Activated naive CD4-positive, alpha-beta T cell treated with anti-CD3 and anti-CD28 coated beads, Interleukin-2, amount 10 ng/mL, durations not matched to agents 7 days and 5 days (primary cell): ENCODE results near the gene SLC66A3.
"Not testable (repeated sequence)": the region's sequence is repeated elsewhere in the genome, so short reads cannot be mapped to it uniquely, and the experiment has no call there.

Experiments
- CTCF ChIA-PET: fragments of 350-600 bp; sonication (Branson Sonifier 250); formaldehyde crosslinking; loops from one replicate; lab custom pipeline; 2021; ENCODE audit warnings: antibody characterized with exemption; lab: Charles Lee
- DNase-seq: peaks from one replicate; pipeline ENCODE4 v3.0.0-alpha.2; 2020
- H3K27ac Mint-ChIP-seq: one replicate; pipeline ENCODE4 v1.8.0; 2021; ENCODE audit warnings: mild to moderate bottlenecking, moderate library complexity, mixed read lengths
- H3K27me3 Mint-ChIP-seq: one replicate; pipeline ENCODE4 v1.8.0; 2021; ENCODE audit warnings: mild to moderate bottlenecking, mixed read lengths
- H3K36me3 Mint-ChIP-seq: one replicate; pipeline ENCODE4 v1.8.0; 2021; ENCODE audit warnings: mixed read lengths
- H3K4me1 Mint-ChIP-seq: one replicate; pipeline ENCODE4 v1.8.0; 2021; ENCODE audit warnings: mixed read lengths
- H3K4me3 Mint-ChIP-seq: one replicate; pipeline ENCODE4 v1.8.0; 2021; ENCODE audit warnings: mild to moderate bottlenecking, moderate library complexity, mixed read lengths
- H3K9me3 Mint-ChIP-seq: one replicate; pipeline ENCODE4 v1.8.0; 2021; ENCODE audit warnings: mixed read lengths

Gene SLC66A3

DNA sequence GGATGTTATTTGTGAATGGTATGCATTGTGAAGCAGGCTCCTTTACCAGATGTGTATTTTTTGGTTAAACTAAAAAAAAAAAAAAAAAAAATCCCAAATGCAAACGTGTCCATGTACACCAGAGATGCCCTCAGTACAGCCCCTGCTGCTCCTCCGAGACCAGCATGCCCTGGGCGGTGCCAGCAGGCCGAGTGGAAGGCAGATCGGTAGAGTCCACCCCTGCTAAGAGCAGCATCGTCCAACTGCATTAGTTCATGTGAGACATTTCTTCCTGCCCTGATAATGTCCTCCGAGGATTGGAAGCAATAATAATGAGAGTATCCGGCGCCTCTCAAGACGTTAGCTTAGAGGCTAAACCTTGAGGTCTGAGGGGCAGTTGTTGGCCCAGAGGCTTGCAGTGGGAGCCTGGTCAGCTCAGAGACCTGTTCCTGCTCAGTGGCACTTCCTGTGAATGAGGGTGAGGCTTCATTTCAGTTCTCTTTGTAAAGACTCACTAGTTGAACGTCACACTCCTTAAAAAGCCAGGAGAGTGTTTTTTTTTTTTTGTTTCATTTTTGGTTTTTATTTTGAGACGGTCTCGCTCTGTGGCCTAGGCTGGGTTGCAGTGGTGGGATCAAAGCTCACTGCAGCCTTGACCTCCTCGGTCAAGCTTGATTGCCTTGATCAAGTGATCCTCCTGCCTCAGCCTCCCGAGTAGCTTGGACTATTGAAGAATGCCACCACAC, 5.6 kb downstream of the SLC66A3 start:
- Mint-ChIP-seq H3K4me3 (peak overlapping the region; percentile 44), H3K27ac (peak overlapping the region; percentile 97), H3K27me3 (no peaks in the 10 kb centered on the region), H3K36me3 (peaks cover 8% of the 10 kb centered on the region), H3K9me3 (no peaks in the 10 kb centered on the region), H3K4me1 (peaks cover 35% of the 10 kb centered on the region)
- DNase-seq = peak; percentile 57
- CTCF ChIA-PET = interaction anchor here (0.9 to 1.6 kb wide), 4 partner anchors 15 to 37 kb away, joined by 3 to 6 read pairs (median 4); a partner anchor contains a TSS

DNA sequence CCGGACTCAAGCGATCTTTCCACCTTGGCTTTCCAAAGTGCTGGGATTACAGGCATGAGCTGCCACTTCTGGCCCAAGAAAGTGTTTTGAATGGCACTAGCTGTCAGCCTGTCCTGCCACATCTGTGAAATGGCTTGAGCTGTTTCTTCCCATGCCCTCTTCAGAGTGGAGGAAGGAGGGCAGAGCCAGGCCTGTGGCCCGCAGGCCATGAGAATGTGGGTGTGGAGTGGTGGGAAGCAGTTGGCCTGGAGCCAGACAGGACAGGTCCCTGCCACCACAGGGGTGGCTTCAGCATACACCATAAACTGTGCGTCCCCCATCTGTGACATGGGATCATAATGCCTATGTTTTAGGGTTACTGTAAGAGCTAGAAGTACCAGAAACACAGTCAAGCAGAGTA, 6.5 kb downstream of the SLC66A3 start:
- Mint-ChIP-seq H3K4me1 (peaks cover 28% of the 10 kb centered on the region), H3K9me3 (no peaks in the 10 kb centered on the region), H3K27ac (peak overlapping the region; percentile 97), H3K36me3 (peaks cover 8% of the 10 kb centered on the region), H3K27me3 (no peaks in the 10 kb centered on the region), H3K4me3 (no peak overlapping the region)
- DNase-seq = no peak
- CTCF ChIA-PET = interaction anchor here (0.9 to 1.6 kb wide), 5 partner anchors 14 to 285 kb away, joined by 3 to 6 read pairs (median 3); a partner anchor contains a TSS

DNA sequence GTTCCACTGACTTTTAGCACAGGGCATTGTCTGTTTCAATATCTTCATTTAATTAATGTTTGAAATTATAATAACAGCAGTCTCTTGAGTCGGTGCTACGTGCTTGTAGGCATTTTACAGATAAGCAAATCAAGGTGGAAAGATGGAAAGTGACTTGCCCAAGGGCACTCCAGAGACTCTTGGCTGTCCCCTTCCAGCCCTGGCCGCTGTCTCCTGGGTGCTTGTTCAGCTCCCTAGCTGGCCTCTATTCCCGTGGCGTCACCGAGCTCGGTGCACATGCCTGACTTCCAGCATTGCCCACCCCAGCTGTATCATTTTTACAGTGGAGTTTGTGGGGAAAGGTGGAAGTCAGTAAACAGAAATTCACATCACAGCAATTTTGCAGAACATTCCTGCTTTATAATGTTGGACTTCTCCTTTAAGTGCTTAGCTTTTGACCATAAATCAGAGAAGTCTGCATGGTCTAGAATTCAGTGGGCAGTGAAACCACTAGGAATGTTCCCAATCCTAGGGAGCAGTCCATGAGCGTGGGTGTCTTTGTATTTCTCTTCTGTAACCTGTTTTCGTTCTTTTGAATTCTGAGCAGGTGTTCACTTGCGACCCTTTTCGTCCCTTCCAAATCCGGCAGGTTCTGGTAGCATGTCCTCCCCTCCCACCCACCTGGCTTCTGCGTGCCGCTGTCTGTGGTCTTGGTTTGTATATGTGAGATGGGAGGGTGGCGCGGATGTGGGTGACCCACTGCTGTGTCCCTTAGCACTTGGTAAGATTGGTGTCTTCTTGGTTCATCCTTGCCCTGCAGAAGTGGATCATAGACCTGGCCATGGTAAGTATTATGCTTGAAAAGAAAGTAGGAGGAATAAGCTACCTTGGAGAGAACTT, 8.4 kb downstream of the SLC66A3 start:
- CTCF ChIA-PET = no interaction called here
- H3K36me3 Mint-ChIP-seq = peaks cover 8% of the 10 kb centered on the region
- H3K27me3 Mint-ChIP-seq = no peaks in the 10 kb centered on the region

DNA sequence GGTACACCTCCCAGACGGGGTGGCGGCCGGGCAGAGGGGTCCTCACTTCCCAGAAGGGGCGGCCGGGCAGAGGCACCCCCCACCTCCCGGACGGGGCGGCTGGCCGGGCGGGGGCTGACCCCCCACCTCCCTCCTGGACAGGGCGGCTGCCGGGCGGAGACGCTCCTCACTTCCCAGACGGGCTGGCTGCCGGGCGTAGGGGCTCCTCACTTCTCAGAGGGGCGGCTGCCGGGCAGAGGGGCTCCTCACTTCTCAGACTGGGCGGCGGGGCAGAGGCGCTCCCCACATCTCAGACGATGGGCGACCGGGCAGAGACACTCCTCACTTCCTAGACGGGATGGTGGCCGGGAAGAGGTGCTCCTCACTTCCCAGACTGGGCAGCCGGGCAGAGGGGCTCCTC, 9.8 kb downstream of the SLC66A3 start:
- H3K27me3 Mint-ChIP-seq, DNase-seq, H3K36me3 Mint-ChIP-seq, H3K4me3 Mint-ChIP-seq, CTCF ChIA-PET, H3K9me3 Mint-ChIP-seq, H3K27ac Mint-ChIP-seq: not testable (repeated sequence)
- H3K4me1 Mint-ChIP-seq = peaks cover 22% of the 10 kb centered on the region

More for the DNA sequence above, 8.4 kb downstream of the SLC66A3 start:
- H3K9me3 Mint-ChIP-seq = no peaks in the 10 kb centered on the region
- H3K4me1 Mint-ChIP-seq = peaks cover 26% of the 10 kb centered on the region
- no peak overlapping the region for H3K4me3 Mint-ChIP-seq
- H3K27ac Mint-ChIP-seq = no peak overlapping the region
- no peak for DNase-seq

GRCh38 chr2:11166476-11166875, 11.2 kb downstream of the SLC66A3 start:
- H3K27ac Mint-ChIP-seq = no peak overlapping the region

DNA sequence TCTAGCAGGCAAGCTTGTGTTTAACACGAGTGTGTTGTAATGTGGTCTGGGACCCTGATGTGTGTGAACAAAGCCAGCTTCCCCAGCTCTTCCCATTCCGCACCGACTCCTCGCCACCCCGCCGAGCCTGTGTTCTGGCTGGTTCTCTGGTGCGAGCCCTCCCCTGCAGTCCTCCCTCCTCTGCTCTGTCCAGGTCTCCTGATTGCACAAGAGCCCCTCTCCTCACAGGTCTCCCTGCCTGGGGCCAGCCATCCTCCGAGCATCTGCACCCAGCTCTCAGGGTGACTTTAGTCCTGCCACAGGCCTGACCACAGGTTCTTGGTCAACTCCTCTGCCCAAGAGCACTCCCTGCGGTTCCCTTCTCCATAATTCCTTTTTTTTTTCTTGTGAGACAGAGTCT, 13.2 kb downstream of the SLC66A3 start:
- Mint-ChIP-seq H3K9me3 (no peaks in the 10 kb centered on the region), H3K4me1 (no peaks in the 10 kb centered on the region), H3K36me3 (no peaks in the 10 kb centered on the region), H3K4me3 (no peak overlapping the region), H3K27me3 (no peaks in the 10 kb centered on the region), H3K27ac (no peak overlapping the region)
- CTCF ChIA-PET = interaction anchor here (1.3 kb wide), 1 partner anchor 24 kb away, joined by 3 read pairs; no protein-coding TSS in a partner anchor
- DNase-seq = no peak

More at GRCh38 chr2:11166476-11166875, 11.2 kb downstream of the SLC66A3 start:
- H3K4me3 Mint-ChIP-seq = no peak overlapping the region
- no peaks in the 10 kb centered on the region for H3K9me3 Mint-ChIP-seq
- H3K27me3 Mint-ChIP-seq = no peaks in the 10 kb centered on the region
- CTCF ChIA-PET = no interaction called here
- H3K36me3 Mint-ChIP-seq = peaks cover 2% of the 10 kb centered on the region
- H3K4me1 Mint-ChIP-seq = peaks cover 8% of the 10 kb centered on the region
- no peak for DNase-seq

- H3K4me3 Mint-ChIP-seq = no peak overlapping the region
- H3K27me3 Mint-ChIP-seq = no peaks in the 10 kb centered on the region
- H3K4me1 Mint-ChIP-seq = peaks cover 2% of the 10 kb centered on the region
- no peak for DNase-seq
- H3K36me3 Mint-ChIP-seq = no peaks in the 10 kb centered on the region
- CTCF ChIA-PET = interaction anchor here (1.3 kb wide), 1 partner anchor 25 kb away, joined by 3 read pairs; no protein-coding TSS in a partner anchor
- no peak overlapping the region for H3K27ac Mint-ChIP-seq
- H3K9me3 Mint-ChIP-seq = no peaks in the 10 kb centered on the region
Observed at GRCh38 chr2:11169333-11169732, 14.1 kb downstream of the SLC66A3 start.

DNA sequence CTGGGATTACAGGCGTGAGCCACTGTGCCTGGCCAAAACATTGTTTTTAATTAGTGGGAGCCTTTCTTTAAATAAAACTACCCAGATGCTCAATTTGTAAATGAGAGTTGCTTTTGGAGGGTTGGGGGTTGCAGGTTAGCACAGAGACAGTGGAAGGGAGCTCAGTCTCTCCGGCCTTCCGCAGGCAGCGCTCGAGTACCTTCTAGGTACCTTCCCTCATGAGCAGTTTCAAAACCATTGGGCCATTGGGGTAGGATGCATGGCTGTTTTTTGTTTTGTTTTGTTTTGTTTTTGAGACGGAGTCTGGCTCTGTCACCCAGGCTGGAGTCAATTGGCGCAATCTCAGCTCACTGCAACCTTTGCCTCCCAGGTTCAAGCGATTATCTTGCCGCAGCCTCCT, 19.0 kb downstream of the SLC66A3 start:
- DNase-seq = no peak
- Mint-ChIP-seq H3K36me3 (peaks cover 3% of the 10 kb centered on the region), H3K9me3 (no peaks in the 10 kb centered on the region), H3K27me3 (no peaks in the 10 kb centered on the region), H3K4me3 (no peak overlapping the region), H3K4me1 (peaks cover 17% of the 10 kb centered on the region), H3K27ac (no peak overlapping the region)
- CTCF ChIA-PET = no interaction called here

DNA sequence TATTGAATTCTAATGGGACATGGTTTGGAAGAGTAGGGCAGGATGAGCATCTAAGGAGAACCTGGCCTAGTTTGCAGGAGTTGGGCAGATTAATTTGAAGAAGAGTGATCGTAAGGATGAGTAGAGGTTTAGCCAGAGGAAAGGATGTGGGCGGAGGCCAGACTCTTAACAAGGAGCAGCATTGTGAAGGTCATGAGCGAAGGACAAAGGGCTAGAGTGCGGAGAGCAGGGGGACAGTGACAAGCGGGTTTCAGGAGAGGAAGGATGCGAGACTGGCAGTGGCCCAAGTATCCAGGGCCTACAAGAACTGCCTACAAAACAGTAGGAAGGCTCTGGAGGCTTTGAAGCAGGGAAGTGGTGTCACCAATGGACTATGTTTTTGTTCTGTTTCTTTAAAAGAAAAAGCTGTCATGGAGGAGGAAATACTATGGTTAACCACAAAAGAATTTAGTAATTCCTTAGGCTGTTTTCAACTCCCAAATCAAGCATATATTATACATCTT, 20.1 kb downstream of the SLC66A3 start:
- CTCF ChIA-PET = interaction anchor here (0.6 kb wide), 1 partner anchor 14 kb away, joined by 3 read pairs; no protein-coding TSS in a partner anchor
- Mint-ChIP-seq H3K9me3 (no peaks in the 10 kb centered on the region), H3K27ac (peak overlapping the region; percentile 4), H3K4me1 (peaks cover 17% of the 10 kb centered on the region), H3K36me3 (peaks cover 3% of the 10 kb centered on the region), H3K27me3 (no peaks in the 10 kb centered on the region), H3K4me3 (no peak overlapping the region)
- DNase-seq = no peak

DNA sequence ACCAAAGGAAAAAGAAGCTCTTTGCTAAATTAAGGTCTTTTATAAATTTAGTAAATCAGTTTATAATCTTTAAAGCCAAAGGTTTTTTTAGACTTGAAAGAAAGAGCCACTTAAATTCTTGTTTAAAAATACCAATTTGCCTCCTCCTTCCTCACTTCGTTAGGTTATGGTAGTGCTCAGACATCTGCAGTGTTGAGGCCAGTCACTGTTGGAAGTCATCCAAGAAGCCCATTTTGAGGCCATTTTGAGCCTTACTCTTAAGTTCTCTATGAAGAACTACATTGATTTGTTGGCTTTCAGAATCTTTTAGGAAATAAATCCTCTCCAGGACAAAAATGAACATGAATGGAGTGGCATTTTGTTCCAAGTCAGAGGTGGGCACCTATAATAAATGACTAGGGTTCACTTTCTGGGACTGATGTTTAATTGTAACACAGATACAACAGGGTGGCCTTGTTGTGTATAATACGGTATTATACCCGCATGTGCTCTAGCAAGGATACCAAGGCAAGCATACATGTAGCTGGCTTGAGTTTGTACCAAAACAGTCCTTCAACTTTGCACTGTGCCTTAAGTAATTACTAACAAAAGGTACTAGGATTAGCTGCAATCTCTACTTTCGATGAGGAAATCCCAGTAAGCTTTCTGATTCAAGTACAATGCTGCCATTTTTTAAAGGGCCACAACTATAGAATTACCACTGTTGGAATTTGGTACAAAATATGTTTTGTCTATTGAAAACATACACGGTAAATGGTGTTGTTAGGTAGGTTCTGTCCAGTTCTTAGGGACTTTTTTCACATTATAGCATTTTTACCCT, 22.8 kb downstream of the SLC66A3 start:
- CTCF ChIA-PET = no interaction called here
- no peak for DNase-seq
- H3K4me3 Mint-ChIP-seq = no peak overlapping the region
- H3K4me1 Mint-ChIP-seq = peaks cover 17% of the 10 kb centered on the region
- no peak overlapping the region for H3K27ac Mint-ChIP-seq
- H3K36me3 Mint-ChIP-seq = peaks cover 5% of the 10 kb centered on the region
- H3K27me3 Mint-ChIP-seq = no peaks in the 10 kb centered on the region
- no peaks in the 10 kb centered on the region for H3K9me3 Mint-ChIP-seq

GRCh38 chr2:11179196-11179595, 23.9 kb downstream of the SLC66A3 start:
- peaks cover 5% of the 10 kb centered on the region for H3K36me3 Mint-ChIP-seq

GRCh38 chr2:11179899-11180298, 24.6 kb downstream of the SLC66A3 start:
- Mint-ChIP-seq H3K4me3 (no peak overlapping the region), H3K9me3 (no peaks in the 10 kb centered on the region), H3K27me3 (no peaks in the 10 kb centered on the region), H3K4me1 (peaks cover 12% of the 10 kb centered on the region), H3K36me3 (peaks cover 7% of the 10 kb centered on the region), H3K27ac (no peak overlapping the region)
- DNase-seq = no peak
- CTCF ChIA-PET = no interaction called here

More at GRCh38 chr2:11179196-11179595, 23.9 kb downstream of the SLC66A3 start:
- H3K4me1 Mint-ChIP-seq = peaks cover 16% of the 10 kb centered on the region
- H3K27ac Mint-ChIP-seq = no peak overlapping the region
- DNase-seq = no peak
- no peaks in the 10 kb centered on the region for H3K9me3 Mint-ChIP-seq
- H3K4me3 Mint-ChIP-seq = no peak overlapping the region
- no peaks in the 10 kb centered on the region for H3K27me3 Mint-ChIP-seq
- CTCF ChIA-PET = no interaction called here

GRCh38 chr2:11180653-11181052, 25.4 kb downstream of the SLC66A3 start:
- CTCF ChIA-PET = no interaction called here
- no peak overlapping the region for H3K27ac Mint-ChIP-seq

More at GRCh38 chr2:11180653-11181052, 25.4 kb downstream of the SLC66A3 start:
- Mint-ChIP-seq H3K4me3 (no peak overlapping the region), H3K4me1 (peaks cover 5% of the 10 kb centered on the region), H3K27me3 (no peaks in the 10 kb centered on the region), H3K9me3 (no peaks in the 10 kb centered on the region), H3K36me3 (peaks cover 7% of the 10 kb centered on the region)
- no peak for DNase-seq
